Vagina (tissue), 2 donors: Measurements from ENCODE around the gene NMNAT3.

Experiments
- POLR2A ChIP-seq, 2 donors: fragments of 450-650 bp; IDR thresholded peaks; one replicate each; pipeline ENCODE4 v1.6.1; 2017; ENCODE audit warnings: antibody characterized with exemption in 2 of 2, mild to moderate bottlenecking in 2 of 2, moderate library complexity in 2 of 2
- POLR2AphosphoS5 ChIP-seq, 2 donors: sonication (generic); formaldehyde crosslinking; IDR thresholded peaks; one replicate each; pipeline ENCODE4 v1.9.0; 2017; ENCODE audit warnings: antibody characterized with exemption in 2 of 2, mild to moderate bottlenecking in 2 of 2, low read depth in 1 of 2; ENCODE audit not compliant: insufficient read depth in 1 of 2
- TF ChIP-seq, protein P1 (sequence below), 3 experiments: fragments of 450-650 bp in 2 of 3; fragments of 200-600 bp in 1 of 3; sonication (generic) in 1 of 3; IDR thresholded peaks; one replicate each; pipeline ENCODE4 v1.5.1; 2017 to 2019; ENCODE audit warnings: antibody characterized with exemption in 3 of 3, mild to moderate bottlenecking in 2 of 3, moderate library complexity in 2 of 3

DNA sequence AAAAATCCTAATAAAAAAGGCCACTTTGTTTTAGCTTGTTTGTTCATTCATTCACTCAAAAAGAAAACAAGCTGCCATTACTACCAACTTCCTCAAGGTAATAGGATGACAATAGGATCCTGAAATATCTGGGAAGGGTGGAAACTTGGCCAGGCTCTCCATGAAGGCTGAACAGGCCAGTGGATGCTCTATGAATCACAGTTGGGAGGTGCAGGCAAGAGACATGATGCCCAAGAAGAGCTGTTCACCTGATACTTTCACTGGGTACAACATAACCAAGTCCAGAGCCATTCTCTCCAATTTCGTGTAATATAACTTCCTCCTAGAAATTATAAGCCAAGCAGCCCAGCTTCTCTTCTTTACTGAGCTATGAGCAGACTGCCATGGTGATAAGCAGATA, 37.3 kb downstream of the NMNAT3 start:
- TF ChIP-seq, protein P1, sequence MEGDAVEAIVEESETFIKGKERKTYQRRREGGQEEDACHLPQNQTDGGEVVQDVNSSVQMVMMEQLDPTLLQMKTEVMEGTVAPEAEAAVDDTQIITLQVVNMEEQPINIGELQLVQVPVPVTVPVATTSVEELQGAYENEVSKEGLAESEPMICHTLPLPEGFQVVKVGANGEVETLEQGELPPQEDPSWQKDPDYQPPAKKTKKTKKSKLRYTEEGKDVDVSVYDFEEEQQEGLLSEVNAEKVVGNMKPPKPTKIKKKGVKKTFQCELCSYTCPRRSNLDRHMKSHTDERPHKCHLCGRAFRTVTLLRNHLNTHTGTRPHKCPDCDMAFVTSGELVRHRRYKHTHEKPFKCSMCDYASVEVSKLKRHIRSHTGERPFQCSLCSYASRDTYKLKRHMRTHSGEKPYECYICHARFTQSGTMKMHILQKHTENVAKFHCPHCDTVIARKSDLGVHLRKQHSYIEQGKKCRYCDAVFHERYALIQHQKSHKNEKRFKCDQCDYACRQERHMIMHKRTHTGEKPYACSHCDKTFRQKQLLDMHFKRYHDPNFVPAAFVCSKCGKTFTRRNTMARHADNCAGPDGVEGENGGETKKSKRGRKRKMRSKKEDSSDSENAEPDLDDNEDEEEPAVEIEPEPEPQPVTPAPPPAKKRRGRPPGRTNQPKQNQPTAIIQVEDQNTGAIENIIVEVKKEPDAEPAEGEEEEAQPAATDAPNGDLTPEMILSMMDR (IDR thresholded peaks at IDR 0.05) = no peak
- no peak for TF ChIP-seq POLR2A (IDR thresholded peaks at IDR 0.05)
- TF ChIP-seq POLR2AphosphoS5 (IDR thresholded peaks at IDR 0.05; ENCODE audit: insufficient read depth in 1 of 2, low read depth in 1 of 2) = no peak
